GM18519 (cell line): ENCODE measurements around the gene MGP.

ENCODE experiments used
- ATAC-seq: cut with Tn5 transposase; IDR thresholded peaks from one replicate; pipeline ENCODE4 v1.9.1; 2021; ENCODE audit warnings: mild to moderate bottlenecking, moderate library complexity; ENCODE audit not compliant: unreplicated experiment, low FRiP score

MGP gene

GRCh38 chr12:14885718-14886221 is at the start of gene MGP:
Gene MGP, minus strand, starts transcription at chr12:14885854. Its CDS starts 63 bp downstream, at chr12:14885791.
- ATAC-seq: no peak

GRCh38 chr12:14935031-14935430 is 49.4 kb upstream of the MGP start:
- ATAC-seq: no peak

GRCh38 chr12:14934511-14934910 is 48.9 kb upstream of the MGP start:
- ATAC-seq: no peak

DNA sequence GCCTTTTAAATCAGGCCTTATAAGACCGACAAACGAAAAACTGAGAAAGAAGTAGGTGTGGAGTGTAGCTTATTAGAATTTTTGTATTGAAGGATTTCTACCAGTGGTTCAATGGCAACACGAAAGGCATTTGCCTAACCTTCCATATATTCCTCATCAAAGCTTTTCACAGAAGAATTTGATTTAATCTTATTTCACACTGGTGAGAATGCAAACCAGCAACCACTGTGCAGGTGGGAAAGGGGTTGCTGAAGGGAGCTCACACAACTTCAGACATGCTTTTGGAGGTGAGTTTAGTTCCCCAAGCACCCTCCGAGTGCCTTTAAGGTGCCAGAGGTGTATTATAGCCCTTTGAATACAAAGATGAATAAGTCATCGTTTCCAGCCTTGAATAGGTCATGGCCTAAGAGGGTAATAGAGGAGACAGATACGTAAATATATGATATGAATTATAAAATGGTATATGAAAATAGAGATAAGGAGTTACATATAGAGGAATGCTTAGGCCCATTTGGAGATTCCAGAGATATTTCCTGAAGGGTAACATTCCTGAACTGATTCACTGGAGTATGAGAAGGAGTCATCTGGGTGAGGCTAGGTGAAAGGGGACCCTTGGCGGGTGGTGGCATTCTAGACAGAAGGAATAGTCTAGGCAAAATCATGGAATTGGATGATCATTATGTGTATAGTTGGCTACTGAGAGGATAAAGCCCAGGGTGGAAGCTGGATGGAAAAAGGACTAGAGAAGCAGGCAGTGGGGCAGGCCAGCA is 46.3 kb upstream of the MGP start:
- ATAC-seq: no peak

GRCh38 chr12:14931359-14931758 is 45.7 kb upstream of the MGP start:
- ATAC-seq: no peak

- ATAC-seq: no peak
These were observed 44.6 kb upstream of the MGP start for GRCh38 chr12:14930299-14930698.

- no peak for ATAC-seq
These were observed 43.3 kb upstream of the MGP start for GRCh38 chr12:14928931-14929330.

DNA sequence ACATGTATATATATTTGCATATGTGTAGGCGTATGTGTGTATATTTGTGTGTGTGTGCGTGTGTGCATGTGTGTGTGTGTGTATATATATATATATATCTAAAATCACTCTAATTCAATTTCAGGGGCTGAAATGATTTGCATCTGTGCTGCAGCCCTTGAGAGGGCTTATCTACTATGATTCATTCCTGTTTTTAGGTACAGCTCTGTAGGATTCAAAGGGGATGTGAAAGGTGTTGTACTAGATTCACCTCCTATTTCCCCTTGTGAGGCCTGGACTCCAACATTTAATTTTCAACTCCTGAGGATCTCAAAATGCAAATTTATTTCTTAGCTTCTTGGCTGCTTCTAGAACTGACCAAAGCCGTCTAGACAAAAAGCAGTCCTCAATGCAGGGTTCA is 41.6 kb upstream of the MGP start:
- ATAC-seq: no peak

- no peak for ATAC-seq
These were observed 38.9 kb upstream of the MGP start for GRCh38 chr12:14924541-14924940.

DNA sequence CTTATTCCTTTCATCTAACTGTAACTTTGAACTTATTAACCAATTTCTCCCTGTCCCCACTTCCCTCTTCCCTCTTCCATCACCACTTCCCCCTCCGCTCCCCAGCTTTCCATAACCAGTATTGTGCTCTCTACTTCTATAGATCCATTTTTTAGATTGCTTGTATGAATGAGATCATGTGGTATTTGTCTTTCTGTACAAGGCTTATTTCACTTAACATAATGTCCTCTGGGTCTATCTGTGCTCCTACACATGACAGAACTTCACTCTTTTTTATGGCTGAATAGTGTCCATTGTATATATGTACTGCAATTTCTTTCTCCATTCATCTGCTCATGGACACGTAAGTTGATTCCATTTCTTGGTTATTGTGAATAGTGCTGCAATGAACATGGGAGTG is 38.3 kb upstream of the MGP start:
- no peak for ATAC-seq

GRCh38 chr12:14921218-14921617 is 35.6 kb upstream of the MGP start:
- ATAC-seq: no peak

GRCh38 chr12:14920475-14921126 is 34.9 kb upstream of the MGP start:
- no peak for ATAC-seq

DNA sequence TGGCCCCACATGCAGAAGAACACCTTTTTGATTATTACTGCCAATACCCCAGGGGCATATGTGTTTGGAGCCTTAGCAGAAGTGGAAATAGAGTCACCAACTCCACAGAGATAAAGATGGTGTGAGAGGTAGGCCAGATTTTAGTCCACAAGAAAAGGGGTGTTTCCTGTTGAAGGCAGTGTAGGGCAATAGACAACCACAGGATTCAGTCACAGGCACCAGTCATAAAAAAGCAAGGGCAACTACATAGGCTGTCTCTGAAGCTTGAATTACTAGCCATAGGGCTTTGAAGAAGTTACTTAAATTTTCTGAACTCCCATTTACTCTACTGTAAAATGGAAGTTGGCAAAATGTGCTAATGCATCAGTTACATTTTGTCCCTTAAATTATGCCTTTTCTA is 33.8 kb upstream of the MGP start:
- ATAC-seq: no peak

- no peak for ATAC-seq
These were observed 30.1 kb upstream of the MGP start for GRCh38 chr12:14915736-14916135.

DNA sequence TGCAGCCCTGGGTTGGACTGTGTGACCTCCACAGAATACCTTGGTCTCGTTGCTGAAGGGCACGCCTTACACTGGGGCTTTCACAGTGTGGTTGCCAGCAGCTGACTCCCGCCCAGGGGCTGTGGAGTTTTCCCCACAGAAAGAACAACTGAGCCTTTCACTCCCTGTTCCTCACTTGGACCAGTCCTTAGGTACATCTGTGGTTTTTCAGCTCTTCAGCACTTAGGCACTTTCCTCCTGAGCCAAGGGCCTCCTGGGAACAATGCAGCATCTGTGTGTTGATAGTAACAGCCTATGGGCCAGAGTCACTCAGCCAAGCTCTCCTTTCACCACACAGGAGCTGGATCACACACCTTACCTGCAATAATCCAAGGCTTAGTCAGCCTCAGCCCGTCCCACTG is 27.7 kb upstream of the MGP start:
- ATAC-seq: no peak

GRCh38 chr12:14911131-14911530 is 25.5 kb upstream of the MGP start:
- ATAC-seq: no peak

DNA sequence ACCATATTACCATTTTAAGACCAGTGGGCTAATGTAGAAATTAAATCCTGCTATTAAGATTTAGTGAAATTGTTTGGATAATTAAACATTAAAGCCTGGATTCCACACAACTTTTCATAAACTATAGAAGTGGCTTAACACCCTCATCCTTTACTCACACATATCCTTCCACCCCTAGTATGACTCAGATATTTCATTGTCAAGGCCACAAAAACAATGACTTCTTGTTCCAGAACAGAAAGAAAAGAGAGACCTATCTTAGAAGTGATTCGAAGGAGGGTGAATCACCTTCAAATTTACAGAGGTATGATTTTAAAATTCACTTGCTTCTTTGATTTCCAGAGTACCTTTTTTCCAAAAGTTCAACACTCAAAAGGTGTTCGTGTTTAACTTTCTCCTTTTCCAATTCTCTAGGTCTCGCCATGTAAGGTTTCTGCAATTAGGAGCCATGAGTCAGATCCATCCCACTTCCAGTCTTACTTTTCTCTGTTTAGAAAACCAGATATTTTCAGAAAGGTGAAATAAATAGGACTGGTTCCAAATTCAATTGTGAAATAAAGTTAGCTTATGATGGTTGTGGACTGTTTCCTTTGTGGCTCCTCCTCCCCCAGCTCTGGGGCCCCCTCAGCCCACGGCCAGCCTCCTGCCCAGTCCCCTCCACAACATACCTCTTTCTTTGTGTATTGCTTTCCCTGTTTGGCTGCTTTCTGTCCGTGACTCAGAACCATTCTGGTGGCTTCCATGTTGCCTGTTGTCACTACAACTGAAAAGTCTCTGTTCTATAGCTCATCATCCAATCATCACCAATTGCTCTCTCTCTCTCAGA is 24.6 kb upstream of the MGP start:
- no peak for ATAC-seq

DNA sequence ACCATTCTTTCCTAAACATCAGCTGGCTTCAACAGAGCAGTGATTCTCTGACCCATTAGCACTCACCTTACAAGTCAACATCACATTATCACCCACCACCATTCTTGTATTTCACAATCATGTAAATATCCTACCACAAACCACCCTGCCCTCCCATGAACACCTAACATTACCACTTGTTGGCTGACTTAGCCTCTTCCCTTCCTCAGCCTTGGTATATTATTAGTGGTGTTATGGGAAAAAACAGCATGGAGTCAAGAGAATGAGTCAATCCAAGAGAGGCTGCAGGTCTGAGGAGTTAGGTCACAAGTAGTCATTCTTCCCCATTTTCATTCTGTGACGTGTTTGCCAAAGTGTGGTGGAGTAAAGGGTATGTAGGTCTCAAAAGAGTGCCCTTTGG is 22.3 kb upstream of the MGP start:
- ATAC-seq: no peak

DNA sequence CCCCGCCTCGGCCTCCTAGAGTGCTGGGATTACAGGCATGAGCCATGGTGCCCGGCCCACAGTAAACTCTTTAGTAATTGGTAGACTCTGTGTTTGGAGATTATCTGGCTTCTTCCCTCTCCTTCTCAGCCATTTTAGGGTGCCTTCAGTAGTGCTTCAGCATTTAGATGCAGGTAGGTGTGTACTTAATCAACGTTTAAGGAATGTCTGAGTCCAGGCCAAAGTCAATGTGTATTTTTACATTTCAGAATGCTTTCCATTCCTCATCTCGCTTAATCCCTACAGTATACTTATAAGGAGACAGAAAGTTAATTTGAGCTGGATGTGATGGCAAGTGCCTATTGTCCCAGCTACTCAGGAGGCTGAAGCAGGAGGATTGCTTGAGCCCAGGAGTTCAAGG is 20.5 kb upstream of the MGP start:
- no peak for ATAC-seq

GRCh38 chr12:14905269-14906004 is 19.8 kb upstream of the MGP start:
- ATAC-seq: no peak

DNA sequence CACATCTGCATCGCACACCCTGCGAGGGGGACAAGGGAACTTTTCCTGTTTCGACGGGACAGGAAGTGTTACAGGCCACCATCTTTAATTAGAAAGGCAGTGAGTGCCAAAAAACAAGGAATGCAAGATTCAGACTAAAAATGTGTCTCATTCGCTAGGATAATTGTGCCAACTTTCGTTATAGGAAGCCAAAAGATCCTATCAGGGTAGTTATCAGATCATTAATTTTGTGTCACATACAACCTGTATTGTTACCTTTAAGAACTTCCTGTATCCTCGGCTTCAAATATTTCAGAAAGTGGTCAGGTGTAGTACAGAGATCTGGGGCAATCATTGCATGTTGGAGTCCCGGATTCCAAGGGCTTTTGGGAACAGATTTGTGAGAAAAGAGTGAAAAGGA is 19.2 kb upstream of the MGP start:
- no peak for ATAC-seq
